8988T (cell line): Measurements from ENCODE around the gene FASTKD2.

Experiments used
- DNase-seq: peaks from one replicate; pipeline ENCODE4 v3.0.0; 2011

Gene FASTKD2

DNA sequence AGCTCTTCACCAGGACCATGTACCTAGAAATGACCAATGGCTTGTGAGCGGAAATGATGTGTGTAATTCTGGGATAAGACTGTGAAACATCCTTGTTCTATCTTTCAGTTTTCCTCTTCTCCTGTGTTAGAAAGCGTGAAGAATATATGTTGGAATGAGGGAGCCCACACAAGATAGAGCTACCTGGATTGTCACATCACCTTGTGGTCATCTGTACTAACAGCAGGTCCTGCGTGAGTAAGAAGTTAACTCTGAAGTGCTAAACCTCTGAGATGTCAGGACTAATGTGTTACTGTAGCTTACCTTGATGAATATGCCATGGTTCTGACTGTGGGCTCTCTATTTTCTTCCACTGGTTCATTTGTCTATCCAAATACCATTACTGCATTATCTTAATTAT lies 75.6 kb downstream of the FASTKD2 start:
- DNase-seq: no peak
